ENCODE data around the gene KLRB1.
"Not testable (repeated sequence)": the region's sequence is repeated elsewhere in the genome, so short reads cannot be mapped to it uniquely, and the experiment has no call there.

The KLRB1 gene

DNA sequence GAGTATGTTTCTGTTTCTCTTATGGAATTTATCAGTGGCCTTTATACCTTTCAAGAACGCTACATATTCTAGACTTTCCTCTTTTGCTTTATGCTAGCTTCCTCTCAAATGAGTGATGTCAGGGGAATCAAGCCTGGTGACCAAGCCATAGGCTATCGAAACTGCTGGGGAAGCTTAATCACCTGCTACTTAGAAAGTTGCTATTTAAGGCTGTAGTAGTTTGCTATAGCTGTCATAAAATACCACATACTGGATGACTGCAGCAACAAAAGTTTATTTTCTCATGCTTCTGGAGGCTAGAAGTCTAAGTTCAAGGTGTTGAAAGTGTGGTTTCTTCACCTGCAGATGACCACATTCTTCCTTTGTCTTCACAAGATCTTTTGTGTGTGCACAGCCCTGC lies 43.3 kb downstream of the KLRB1 start:
- in situ Hi-C loops (cut with MboI; ENCODE audit: low sequenced_read_pairs): not testable (repeated sequence)

DNA sequence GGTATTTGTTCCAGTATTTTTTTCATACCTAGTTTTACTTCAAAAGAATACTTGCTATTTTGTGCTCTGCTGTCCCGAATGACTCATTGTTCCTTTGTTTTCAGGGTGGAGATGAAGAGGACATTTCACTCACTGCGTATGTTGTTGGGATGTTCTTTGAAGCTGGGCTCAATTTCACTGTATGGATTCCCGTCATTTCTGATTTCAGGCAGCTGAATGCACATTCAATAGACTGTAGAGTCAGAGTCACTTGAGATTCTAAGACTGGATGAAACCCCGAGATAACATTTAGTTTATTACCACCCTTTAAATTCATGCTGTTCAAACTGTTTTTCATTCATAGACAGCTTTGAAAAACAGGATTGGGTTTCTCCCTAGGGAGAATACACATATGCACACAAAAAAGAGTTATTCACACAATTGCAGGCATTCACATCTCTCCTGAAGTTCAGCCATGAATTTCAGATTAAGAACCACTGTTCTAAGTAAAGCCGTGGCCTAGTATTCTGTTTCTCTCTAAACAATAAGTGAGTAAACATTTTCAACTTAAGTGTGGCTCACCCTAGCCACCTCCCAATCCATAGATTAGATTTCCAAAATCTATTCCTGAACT lies 44.8 kb downstream of the KLRB1 start:
- in situ Hi-C loops (cut with MboI; ENCODE audit: low sequenced_read_pairs): not testable (repeated sequence)

DNA sequence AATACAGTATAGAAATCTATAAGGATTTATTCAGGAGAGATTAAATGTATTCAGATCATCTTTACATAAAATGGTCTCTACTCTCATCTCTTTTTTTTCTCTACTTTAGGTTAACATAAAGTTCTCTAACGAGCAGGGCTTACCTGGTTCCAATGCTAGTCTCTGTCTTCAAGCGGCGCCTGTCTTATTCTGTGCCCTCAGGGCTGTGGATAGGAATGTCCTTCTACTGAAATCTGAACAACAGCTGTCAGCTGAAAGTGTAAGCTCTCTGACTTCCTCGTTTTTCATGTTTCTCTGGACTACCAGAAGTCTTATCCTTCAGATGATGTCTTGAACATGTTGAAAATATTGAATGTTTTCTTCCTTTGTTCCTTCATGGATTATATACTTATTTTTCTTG lies 62.2 kb downstream of the KLRB1 start:
- in situ Hi-C loops (cut with MboI; ENCODE audit: low sequenced_read_pairs): not testable (repeated sequence)

Measured in HL-60/S4 (cell line).